Heart right ventricle (tissue), 16 donors: ENCODE data around the gene BCCIP. TPM values are rescaled to one million over a fixed set of nuclear protein-coding genes. Genes with fewer than 3 reads are reported as not detected.

Experiments used
- ATAC-seq, 8 donors: fragments of 200-7000 bp; cut with Tn5 transposase; one replicate each; pipeline ENCODE4 v1.9.1; 2020; ENCODE audit warnings: mild to moderate bottlenecking in 8 of 8, moderate library complexity in 8 of 8, moderate number of reproducible peaks in 1 of 8
- DNase-seq, 2 donors: peaks; one replicate each; pipeline ENCODE4 v3.0.0-alpha.2; 2020
- H3K27ac ChIP-seq, 10 donors: fragments of 200-600 bp; sonication (generic) in 2 of 10; one replicate each; pipeline versions ENCODE4 v1.5.0 to v1.8.0; 2020 to 2022; ENCODE audit warnings: mild to moderate bottlenecking in 3 of 10
- H3K27me3 ChIP-seq, 7 donors: fragments of 200-600 bp; one replicate each; pipeline ENCODE4 v1.8.0; 2021 to 2022; ENCODE audit warnings: mild to moderate bottlenecking in 2 of 7
- H3K36me3 ChIP-seq, 9 donors: fragments of 200-600 bp; sonication (generic) in 1 of 9; one replicate each; pipeline versions ENCODE4 v1.5.0 to v1.8.0; 2020 to 2022; ENCODE audit warnings: mild to moderate bottlenecking in 2 of 9
- H3K4me1 ChIP-seq, 9 donors: fragments of 200-600 bp; sonication (generic) in 1 of 9; one replicate each; pipeline versions ENCODE4 v1.5.0 to v1.8.0; 2020 to 2022; ENCODE audit warnings: mild to moderate bottlenecking in 4 of 9
- H3K4me3 ChIP-seq, 10 donors: fragments of 200-600 bp; sonication (generic) in 2 of 10; one replicate each; pipeline versions ENCODE4 v1.5.0 to v1.8.0; 2020 to 2022; ENCODE audit warnings: mild to moderate bottlenecking in 7 of 10, moderate library complexity in 2 of 10
- H3K9me3 ChIP-seq, 11 donors: fragments of 200-600 bp in 10 of 11; sonication (generic) in 2 of 11; one replicate each; pipeline versions ENCODE4 v1.5.0 to v1.8.0; 2013 to 2022; ENCODE audit warnings: mild to moderate bottlenecking in 2 of 11, control low read depth in 1 of 11, moderate library complexity in 1 of 11
- WGBS, 2 donors: extraction: QIAGEN DNeasy Blood & Tissue Kit; methylation state at CpG; one replicate each; pipeline ENCODE4 v1.1.7; 2013; ENCODE audit warnings: inconsistent platforms in 1 of 2; 5-methylcytosine and 5-hydroxymethylcytosine counted together
- intact Hi-C, 10 donors: fragments of 100-400 bp; cut with DNase I; formaldehyde crosslinking; loops; one replicate each; pipeline versions ENCODE4 v1.11.1 to v1.14.2; 2022
- polyA plus RNA-seq, 2 donors: library from polyadenylated mRNA; stranded (reverse); fragments of 200-250 nt; gene quantifications; one replicate each; pipeline ENCODE4 v1.2.3, GENCODE V29; 2013
- total RNA-seq, 10 donors: library from RNA; stranded (reverse); fragmentation: NEBNext Ultra II Directional in 3 of 10; extraction: Animal tissue kit (Norgen Biotek cat#: 25700) in 3 of 10; gene quantifications; one replicate each; pipeline versions ENCODE4 v1.2.1 to v1.2.4, GENCODE V29; 2021 to 2023
- TF ChIP-seq, protein P1 (sequence below), 9 donors: fragments of 200-600 bp; sonication (generic) in 2 of 9; IDR thresholded peaks; one replicate each; pipeline versions ENCODE4 v1.5.0 to v1.8.0; 2021 to 2022; ENCODE audit warnings: antibody characterized with exemption in 9 of 9, mild to moderate bottlenecking in 5 of 9, moderate library complexity in 1 of 9
- donor health status: Arrhythmogenic right ventricular cardiomyopathy.
- donor health status: ischemic (EF 13 %, LVEDD 7.1; RV severe dilation, severe dysfunction).
- donor health status: healthy with polysubstance abuse.
- donor health status: DM: no; HTN: yes; CAD: no.
- donor health status: DM: no; HTN: no; CAD: no.
- donor health status: ischemic (EF 25% LVEDD 6.9; RV normal size, moderate dysfunction).
- donor health status: ischemic (EF 25% LVEDD 5.7; RV mildly dilated, moderate dysfunction).
- donor health status: healthy.
- donor health status: DM: yes; HTN: yes; CAD: no.
- donor health status: Ischemic cardiomyopathy.
- donor health status: ischemic (EF 35%, LVEDD 5.7; RV mildly dilated, moderate dysfunction).
- donor health status: nonischemic (EF 11% LVEDD 7.7; RV severe dilation, severe dysfunction).
- donor health status: DM: yes; HTN: yes; CAD: no.
- donor health status: PGD.
- donor health status: ischemic (EF 29% LVEDD 5.4; RV normal size, mild dysfunction).
- donor health status: nonischemic (EF 23%, LVEDD 6.1; RV moderate dilation, normal function).

BCCIP gene
- total and polyA plus RNA-seq, 12 donors: 35.6 to 67.0 (median 45.6) TPM

DNA sequence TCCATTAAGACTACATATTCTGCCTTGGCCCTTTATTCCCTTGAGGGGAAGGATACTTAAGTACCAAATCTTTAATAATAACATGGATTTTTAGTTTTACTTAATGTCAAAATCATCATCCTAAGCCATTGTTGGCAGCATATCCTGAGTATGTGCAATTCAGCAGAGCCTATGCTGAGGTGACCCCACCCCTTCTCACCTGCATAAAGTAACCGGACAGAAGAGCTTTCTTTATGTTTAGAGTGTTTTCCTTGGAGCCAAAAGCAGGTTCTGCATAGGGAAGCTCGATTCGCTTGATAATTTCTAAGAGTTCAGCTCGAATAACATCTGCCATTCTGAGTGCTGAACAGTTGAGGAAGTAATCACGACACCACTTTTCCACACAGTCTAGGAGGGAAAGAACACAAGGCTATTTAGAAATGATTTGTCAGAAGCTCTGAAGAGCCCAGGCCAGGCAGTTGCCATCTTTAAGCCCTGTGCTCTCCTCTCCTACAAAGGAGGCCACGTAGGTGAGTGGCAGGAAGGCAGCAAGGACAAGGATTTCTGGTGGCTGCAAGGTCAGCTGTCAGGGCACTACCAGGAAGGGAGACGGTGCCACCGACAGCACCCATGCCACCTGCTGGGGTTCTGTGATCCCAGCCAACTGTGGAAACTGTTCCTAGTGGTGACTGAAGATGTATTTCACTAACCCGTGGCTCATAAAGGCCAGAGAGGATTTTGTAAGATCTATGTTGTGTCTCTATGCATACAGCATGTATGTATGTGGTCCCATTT, 15.6 kb downstream of the BCCIP start:
- 82 to 89% methylated on average over 9 of the region's 9 CpGs for WGBS, 2 donors
- Histone ChIP-seq H3K36me3 (peaks cover 0 to 100% (median 63%) of the 10 kb centered on the region in 9 donors), H3K4me1 (peaks cover 0 to 5% (median under 1%) of the 10 kb centered on the region in 9 donors), H3K27ac (no peak overlapping the region), H3K4me3 (no peak overlapping the region), H3K27me3 (no peaks in the 10 kb centered on the region), H3K9me3 (no peaks in the 10 kb centered on the region)
- ATAC-seq: peak in 1 of 8 donors; percentile 18
- no peak for DNase-seq
- TF ChIP-seq, protein P1, sequence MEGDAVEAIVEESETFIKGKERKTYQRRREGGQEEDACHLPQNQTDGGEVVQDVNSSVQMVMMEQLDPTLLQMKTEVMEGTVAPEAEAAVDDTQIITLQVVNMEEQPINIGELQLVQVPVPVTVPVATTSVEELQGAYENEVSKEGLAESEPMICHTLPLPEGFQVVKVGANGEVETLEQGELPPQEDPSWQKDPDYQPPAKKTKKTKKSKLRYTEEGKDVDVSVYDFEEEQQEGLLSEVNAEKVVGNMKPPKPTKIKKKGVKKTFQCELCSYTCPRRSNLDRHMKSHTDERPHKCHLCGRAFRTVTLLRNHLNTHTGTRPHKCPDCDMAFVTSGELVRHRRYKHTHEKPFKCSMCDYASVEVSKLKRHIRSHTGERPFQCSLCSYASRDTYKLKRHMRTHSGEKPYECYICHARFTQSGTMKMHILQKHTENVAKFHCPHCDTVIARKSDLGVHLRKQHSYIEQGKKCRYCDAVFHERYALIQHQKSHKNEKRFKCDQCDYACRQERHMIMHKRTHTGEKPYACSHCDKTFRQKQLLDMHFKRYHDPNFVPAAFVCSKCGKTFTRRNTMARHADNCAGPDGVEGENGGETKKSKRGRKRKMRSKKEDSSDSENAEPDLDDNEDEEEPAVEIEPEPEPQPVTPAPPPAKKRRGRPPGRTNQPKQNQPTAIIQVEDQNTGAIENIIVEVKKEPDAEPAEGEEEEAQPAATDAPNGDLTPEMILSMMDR (IDR thresholded peaks at IDR 0.05): no peak
- intact Hi-C loops: no loop called here

DNA sequence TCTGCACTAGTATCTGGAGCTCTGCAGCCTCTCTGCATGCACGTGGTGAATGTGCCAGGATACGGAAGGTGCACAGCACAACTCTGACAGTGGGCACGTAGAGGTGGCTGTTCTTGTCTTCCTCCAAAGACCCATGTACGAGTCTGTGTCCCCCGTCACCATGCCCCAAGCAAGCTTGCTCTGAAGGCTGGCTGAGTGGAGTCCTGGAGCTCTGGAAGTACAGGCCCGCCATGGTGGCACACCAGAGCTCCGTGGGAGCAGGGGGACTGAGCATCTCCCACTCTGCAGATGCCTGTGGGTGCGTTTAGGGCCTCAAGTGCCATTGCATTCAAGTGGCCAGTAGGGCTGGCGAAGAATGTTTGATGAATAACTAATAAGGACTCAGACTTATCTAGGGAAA, 17.1 kb downstream of the BCCIP start:
- TF ChIP-seq, protein P1 (IDR thresholded peaks at IDR 0.05): no peak
- H3K4me3 ChIP-seq: no peak overlapping the region
- no peaks in the 10 kb centered on the region for H3K9me3 ChIP-seq
- intact Hi-C loops: loop anchor here in 1 of 10 donors (10.0 kb wide), 1 partner anchor 96 kb away; no protein-coding TSS in a partner anchor
- 92 to 93% methylated on average over 9 of the region's 9 CpGs for WGBS, 2 donors
- peaks cover 0 to 96% (median 54%) of the 10 kb centered on the region in 9 donors for H3K36me3 ChIP-seq
- ATAC-seq (no peak), DNase-seq (no peak)
- H3K27ac ChIP-seq: no peak overlapping the region
- peaks cover 0 to 17% (median 14%) of the 10 kb centered on the region in 9 donors for H3K4me1 ChIP-seq
- no peaks in the 10 kb centered on the region for H3K27me3 ChIP-seq

DNA sequence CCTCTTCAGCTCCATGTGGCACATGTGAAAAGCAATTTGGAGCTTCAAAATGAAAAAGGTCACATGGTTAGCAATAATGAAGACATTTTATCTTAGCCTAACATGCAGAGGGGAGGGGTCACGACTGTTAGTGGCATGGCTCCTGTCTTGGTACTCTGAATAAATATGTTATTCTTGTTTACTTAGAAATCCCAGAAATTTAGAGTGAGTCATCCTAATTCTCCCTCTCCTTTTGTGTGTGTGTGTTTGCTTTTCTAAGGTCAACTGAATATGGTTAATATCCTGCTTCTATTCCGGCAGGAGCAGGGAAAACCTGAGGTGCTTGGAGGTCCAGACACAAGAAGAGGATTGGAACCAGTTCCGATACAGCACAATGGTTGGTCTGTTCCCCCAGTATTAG, 17.6 kb downstream of the BCCIP start:
- H3K36me3 ChIP-seq: peaks cover 0 to 96% (median 53%) of the 10 kb centered on the region in 9 donors
- 92 to 93% methylated on average over 3 of the region's 3 CpGs for WGBS, 2 donors
- intact Hi-C loops: loop anchor here in 1 of 10 donors (10.0 kb wide), 1 partner anchor 96 kb away; no protein-coding TSS in a partner anchor
- no peak overlapping the region for H3K27ac ChIP-seq
- TF ChIP-seq, protein P1 (IDR thresholded peaks at IDR 0.05): no peak
- no peak for DNase-seq
- H3K9me3 ChIP-seq: no peaks in the 10 kb centered on the region
- ATAC-seq: no peak
- H3K4me3 ChIP-seq: no peak overlapping the region
- peaks cover 0 to 17% (median 14%) of the 10 kb centered on the region in 9 donors for H3K4me1 ChIP-seq
- H3K27me3 ChIP-seq: no peaks in the 10 kb centered on the region

DNA sequence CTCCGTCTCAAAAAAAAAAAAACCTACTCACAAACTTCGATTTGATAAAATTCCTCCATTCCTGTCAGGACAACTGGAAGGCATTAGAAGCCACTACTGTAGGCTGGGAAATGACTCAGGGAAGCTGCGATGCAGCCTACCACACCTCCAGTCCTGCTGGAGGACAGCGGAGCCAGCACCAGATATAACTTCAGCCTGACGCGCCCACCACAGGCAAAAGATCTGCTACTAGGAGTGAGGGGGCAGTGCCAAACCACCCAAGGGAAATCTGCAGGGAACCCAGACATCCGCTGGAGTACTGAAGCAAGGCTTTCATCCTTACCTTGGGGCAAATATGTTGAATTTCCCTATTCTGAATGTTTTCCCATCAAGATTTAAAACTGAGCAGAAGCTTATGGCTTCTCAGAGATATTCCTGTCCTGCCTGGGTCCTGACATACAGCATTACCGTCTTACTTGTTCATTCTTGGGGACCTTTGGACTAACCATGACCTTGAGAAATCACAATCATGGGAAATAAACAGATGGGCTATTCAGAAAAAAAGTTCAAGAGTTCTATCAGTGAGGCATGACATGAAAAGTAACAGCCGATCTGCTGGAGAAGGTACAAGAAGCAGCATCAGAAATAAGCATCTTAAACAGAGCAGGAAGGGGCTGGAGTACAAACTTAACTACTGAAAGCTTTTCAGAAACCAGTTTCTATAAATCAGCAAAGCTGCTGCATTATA, 20.4 kb downstream of the BCCIP start:
- Histone ChIP-seq H3K4me1 (peaks cover 0 to 25% (median 17%) of the 10 kb centered on the region in 9 donors), H3K36me3 (peaks cover 0 to 95% (median 30%) of the 10 kb centered on the region in 9 donors), H3K27me3 (no peaks in the 10 kb centered on the region), H3K9me3 (no peaks in the 10 kb centered on the region), H3K27ac (peak overlapping the region in 1 of 10 donors; percentile 20), H3K4me3 (no peak overlapping the region)
- TF ChIP-seq, protein P1 (IDR thresholded peaks at IDR 0.05): no peak
- intact Hi-C loops: loop anchor here in 1 of 10 donors (10.0 kb wide), 1 partner anchor 99 kb away; no protein-coding TSS in a partner anchor
- WGBS, 2 donors: 87 to 89% methylated on average over 9 of the region's 9 CpGs
- ATAC-seq (no peak), DNase-seq (no peak)
